ENCODE results near the gene AFMID.

AFMID gene

DNA sequence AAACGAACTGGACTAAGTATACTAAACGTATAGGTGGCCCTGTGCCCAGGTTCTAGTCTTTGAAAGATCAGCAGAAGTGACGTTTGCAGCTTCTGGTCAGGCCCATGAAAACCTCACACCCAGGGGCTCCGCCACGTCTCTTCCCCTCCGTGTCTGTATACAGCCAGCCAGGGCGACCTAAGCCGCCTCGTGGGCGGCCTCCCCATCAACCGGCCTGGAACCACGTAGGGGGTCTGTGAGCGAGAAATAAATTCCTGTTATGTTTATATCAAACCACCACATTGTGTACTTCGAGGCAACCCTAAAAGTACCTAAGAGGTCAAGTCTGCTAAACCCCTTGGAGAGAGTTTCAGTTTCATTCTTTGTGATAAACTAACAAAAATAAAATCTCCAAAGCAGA, 7.1 kb upstream of the AFMID start:
- no peak for DNase-seq

DNA sequence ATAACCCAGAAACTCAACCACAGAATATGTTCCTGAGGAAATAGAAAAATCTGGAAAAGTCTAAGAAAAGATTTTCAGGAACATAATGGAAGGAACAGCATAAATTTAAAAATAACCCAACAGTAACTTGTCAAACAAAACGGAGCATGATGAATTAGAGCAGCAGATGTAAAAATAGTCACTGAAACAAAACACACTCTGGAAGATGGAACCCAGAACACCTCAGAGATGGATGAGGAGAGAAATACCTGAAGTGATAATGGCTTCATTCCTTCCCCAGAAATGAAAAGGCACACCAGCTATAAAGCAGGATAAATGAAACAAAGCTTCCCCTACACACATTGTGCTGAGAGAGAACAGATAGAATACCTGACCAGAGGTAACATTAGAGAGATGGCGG, 6.7 kb upstream of the AFMID start:
- no peak for DNase-seq

DNA sequence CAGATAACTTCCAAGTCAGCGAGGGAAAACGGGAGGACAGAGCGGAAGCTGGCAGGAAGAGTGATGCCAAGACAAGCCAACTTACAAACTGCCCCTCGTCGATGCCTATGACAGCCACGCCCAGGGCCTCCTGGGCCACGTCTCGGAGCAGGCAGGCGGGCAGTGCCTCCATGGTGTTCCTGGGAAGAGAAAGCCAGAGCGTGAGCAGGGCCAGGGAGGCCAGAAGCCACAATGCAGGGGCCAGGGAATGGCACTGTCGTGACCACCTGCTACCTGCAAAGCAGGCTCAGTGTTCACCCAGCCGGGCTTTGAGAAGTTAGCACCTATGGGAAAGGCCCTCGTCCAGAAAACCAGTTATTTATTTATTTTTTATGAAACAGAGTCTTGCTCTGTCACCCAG, 4.7 kb upstream of the AFMID start:
- DNase-seq, result no peak

DNA sequence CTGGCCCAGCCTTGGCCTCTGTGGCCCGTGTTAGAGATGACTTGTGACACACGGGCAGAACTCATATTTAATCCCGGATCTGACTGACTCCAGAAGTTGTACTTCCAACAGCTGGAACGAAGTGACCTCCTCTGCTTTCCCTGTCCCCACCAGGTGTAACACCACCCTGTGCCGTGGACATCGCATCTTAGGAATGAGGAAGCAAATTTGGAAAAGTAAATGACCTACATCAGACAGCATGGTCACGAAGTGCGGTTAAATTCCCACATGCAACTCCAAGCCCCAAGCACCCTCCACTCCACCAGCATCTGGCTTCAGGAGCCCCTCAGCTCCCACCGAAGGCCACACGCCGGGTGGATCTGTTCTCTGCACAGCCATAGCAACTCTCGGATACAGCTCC, 3.2 kb upstream of the AFMID start:
- DNase-seq, result no peak

DNA sequence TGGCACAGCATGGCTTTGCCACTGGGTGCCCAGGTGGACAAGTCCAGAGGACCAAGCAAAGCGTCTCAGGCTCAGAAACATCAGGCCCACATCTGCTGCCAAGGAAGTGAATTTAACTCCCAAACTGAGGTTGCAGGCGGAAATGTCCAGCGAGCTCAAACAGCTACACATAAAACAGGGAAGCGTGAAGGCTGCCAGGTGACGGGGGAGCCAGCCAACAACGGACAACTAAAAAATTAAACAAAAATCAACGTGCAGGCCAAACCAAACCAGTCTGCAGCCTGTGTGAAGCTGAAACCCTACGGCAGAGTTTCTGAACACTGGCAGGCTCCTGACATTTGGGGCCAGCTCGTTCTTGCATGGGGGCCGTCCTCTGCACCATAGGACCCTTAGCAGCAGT, 2.8 kb upstream of the AFMID start:
- DNase-seq, result no peak

DNA sequence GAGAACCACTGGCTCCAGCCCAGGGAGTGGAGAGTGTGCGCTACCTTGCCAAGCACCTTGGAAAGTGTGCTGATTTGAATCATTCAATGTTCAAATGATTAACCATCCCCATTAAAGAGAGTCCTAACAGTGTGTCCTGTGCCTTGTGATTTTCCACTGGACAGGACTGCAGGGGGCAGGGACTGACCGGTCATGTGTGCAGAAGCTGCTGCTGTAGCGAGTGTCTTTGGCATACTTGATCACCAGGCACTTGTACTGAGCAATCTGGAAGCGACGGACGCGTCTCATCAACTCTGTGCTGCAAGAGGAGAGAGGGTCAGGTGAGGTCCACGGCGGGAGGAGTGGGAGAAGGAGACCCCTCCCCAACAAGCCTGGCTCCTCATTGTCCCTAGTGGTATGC, 2.3 kb upstream of the AFMID start:
- no peak for DNase-seq

DNA sequence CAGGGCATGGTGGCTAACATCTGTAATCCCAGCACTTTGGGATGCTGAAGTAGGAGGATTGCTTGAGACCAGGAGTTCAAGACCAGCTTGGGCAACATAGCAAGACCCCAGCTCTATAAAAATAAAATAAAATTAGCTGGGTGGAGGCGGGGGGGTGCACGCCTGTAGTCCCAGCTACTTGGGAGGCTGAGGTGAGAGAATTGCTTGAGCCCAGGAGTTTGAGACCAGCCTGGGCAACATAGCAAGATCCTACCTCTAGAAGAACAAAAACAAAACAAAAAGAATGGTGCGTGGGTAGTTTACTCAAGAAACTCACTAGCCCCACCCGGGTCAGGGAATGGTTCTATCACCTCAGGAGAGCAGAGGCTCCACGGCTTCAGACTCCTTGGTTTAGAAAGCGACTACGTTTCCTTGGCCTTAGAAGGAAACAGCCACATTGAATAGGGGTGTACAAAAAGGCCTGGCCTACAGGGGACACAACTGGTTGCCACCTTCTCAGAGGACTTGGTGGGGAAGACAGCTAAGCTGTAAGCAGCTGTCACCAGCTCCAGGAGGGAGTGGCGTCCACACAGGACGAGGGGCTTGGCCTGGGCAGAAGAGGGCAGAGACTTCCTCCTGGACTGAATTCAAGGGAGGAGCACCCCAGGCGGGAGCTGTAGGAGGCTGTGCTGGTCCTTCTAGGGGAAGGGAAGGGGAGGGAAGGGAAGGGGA, 1.0 kb upstream of the AFMID start:
- DNase-seq, result peak; percentile 85

DNA sequence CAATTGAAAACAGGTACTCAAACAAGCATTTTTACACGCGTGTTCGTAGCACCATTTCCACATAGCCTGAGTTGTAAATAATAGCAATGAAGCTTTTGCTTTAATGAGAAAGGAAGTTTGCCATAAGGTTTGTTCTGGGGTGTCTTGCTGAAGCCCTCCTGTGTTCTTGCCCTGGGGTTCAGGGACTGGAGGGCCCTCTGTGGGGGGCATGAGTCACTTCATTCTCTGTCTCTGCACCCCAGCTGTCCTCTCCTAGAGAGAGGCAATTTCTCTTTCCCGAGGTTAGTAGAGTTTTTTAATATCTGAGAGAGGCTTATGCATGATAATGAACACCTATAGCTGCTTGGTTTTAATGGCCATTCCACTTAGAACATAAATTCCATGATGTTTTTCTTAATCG, 9.6 kb downstream of the AFMID start:
- DNase-seq, result no peak

DNA sequence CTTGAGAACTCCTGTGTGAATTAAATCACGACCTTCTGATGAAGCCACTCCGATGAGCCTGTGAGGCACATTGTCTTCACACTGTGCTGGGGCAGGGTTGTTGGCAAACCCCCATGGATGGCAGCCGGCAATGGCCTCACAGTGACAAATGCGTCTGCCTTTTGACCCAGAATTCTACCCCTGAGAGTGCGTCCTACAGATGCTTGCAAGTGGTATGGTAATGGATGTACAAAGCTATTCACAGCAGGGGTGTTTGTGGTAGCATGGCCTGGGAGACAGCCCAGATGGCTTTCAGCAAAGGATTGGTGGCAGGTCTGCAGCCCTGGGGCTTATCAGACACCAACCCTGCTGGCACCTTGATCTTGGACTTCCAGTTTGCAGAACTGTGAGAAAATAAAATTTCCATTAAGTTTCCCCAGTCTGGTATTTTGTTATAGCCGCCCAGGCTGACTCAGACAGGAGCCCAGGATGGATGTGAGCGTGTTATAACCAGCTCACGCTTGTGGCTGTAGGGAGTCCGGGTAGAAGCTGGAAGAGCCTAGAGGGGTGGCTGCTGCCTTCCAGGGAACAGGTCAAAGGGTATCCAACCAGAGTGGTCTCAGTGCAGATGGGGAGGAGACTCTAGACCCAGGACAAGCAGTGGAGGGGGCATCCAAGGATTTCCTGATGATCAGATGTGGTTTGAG, 10.1 kb downstream of the AFMID start:
- DNase-seq, result no peak

DNA sequence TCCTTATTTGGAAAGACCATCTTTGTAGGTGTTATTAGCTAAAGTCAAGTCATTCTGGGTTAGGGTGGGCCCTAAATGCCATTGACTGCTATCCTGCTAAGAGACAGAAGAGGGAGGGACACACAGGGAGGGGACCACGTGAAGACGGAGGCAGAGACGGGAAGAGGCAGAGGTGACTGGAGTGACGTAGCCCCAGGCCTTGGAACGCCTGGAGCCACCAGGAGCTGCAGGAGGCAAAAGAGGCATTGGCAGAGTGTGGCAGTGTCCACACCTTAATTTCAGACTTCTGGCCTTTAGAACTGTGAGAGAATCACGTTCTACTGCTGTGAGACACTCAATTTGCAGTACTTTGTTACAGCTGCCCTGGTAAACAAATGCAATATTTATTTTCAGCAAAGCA, 13.3 kb downstream of the AFMID start:
- no peak for DNase-seq

DNA sequence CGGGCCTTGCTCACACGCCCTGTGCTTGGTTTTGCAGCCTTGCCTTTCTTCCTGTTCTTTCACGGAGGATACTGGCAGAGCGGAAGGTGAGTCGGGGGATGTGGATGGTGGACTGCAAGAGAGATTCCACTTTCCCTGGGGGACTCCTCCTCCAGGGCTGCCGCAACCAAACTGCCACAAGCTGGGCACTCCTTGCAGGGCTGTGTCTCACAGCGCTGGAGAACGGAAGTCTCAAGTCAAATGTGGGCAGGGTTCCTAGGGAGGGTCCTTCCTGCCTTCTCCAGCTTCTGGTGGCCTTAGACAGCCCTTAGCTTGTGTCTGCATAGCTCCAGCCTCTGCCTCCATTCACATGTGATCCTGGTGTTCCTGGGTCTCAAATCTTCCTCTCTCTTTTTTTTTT, 15.5 kb downstream of the AFMID start:
- DNase-seq, result no peak

DNA sequence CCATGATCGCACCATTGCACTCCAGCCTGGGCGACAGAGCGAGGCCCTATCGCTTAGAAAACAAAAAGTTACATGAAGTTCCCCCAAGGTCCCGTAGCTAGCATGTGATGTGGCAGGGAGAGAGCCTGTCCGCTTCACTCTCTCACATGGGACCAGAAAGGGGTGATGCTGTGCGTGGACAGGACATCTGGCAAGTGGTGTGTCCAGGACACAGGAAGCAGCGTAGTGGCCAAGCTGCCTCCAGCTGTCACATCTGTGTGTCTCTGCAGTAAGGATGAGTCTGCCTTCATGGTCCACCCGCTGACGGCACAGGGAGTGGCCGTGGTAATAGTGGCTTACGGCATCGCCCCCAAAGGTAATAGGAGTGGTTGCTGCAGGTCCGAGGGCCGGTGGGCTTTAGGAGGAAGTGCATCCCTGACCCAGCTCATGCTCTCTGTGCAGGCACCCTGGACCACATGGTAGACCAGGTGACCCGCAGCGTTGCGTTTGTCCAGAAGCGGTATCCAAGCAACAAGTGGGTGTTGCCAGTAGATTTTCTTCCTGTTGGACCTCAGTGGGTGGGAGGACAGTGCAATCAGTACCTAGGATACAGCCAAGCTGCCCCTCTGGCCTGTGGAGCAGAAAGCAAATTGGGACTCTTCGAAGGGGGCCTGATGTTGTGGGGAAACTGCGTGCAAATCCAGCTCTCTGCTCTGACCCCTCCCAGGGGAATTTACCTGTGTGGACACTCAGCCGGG, 17.4 kb downstream of the AFMID start:
- peak; percentile 26 for DNase-seq

DNA sequence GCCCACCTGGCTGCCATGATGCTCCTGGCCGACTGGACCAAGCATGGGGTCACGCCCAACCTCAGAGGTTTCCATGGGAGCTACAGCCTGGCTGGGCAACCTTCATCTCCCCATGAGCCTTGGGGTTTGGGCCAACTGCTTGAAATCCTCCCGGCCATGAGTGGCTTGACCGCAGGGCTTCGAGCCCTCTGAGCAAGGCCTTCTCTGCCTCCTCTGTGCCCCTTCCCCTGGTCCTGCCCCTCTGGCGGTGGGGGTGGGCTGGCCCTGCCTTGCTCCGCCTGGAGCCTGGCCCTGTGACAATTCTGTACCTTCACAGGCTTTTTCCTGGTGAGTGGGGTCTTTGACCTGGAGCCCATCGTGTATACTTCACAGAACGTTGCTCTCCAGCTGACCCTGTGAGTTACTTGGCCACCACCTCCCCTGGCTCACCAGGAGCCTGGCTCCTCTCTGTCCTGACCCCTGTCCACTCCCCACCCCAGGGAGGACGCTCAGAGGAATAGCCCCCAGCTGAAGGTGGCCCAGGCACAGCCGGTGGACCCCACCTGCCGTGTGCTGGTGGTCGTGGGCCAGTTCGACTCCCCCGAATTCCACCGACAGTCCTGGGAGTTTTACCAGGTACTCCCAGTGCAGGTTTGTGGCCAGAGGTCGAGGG, 18.1 kb downstream of the AFMID start:
- no peak for DNase-seq

DNA sequence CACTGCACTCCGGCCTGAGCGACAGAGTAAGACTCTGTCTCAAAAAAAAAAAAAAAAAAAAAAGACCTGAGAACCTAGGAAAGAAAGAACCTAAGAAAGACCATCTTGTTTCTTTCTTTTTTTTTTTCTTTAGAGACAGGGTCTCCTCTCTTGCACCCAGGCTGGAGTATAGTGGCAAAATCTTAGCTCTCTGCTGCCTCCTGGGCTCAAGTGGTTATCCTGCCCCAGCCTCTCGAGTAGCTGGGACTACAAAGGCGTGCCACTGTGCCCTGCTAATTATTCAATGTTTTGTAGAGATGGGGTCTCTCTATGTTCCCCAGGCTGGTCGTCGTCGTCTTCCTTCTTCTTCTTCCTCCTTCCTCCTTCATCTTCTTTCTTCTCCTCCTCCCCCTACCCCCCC, 19.1 kb downstream of the AFMID start:
- DNase-seq, result no peak

DNA sequence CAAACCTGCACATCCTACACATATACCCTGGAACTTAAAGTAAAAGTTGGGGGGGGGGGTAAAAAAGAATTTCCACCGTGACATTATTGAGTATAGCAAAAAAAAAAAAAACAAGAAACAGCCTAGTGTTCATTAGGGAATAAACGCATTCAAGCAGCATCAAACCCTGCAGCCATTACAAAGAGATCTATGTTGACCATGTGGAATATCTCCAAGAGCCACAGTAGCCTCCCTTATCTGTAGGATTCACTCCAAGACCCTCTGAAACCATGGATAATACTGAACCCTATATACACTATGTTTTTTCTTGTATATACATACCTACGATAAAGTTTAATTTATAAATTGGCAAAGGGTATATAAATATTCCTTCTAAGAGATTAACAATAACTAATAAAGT, 21.3 kb downstream of the AFMID start:
- DNase-seq, result no peak

DNA sequence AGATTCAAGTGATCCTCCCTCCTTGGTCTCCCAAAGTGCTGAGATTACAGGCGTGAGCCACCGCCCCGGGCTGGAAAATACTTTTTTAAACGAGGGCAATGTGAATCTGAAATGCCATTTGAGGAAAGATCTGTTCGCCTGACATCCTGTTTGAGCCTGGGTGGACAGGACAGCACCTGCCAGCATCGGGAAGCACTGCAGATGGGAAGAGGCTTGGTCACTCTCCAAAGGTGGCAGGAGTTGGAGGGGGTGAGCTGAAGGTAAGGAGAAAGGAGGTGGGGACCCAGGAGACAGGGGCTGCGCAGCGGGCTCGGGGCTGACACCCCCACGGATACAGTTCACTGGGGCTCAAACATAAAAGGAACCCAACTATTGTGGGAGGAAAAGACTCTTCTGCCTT, 22.9 kb downstream of the AFMID start:
- peak; percentile 27 for DNase-seq

DNA sequence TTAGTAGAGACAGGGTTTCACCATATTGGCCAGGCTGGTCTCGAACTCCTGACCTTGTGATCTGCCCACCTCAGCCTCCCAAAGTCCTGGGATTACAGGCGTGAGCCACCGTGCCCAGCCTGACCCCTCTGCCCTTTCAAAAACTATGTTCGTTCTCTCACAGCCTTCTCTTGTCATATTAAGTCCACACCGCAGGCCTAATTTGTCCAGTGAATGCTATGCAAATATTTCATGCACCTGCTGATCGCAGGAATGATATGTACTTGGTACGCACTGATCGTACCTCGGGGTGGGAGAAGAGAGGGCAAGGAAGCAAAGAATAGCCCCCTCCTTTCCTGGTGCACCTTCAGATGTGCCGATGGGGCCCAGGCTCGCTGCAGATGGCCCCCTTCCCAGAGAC, 23.9 kb downstream of the AFMID start:
- peak; percentile 46 for DNase-seq

DNA sequence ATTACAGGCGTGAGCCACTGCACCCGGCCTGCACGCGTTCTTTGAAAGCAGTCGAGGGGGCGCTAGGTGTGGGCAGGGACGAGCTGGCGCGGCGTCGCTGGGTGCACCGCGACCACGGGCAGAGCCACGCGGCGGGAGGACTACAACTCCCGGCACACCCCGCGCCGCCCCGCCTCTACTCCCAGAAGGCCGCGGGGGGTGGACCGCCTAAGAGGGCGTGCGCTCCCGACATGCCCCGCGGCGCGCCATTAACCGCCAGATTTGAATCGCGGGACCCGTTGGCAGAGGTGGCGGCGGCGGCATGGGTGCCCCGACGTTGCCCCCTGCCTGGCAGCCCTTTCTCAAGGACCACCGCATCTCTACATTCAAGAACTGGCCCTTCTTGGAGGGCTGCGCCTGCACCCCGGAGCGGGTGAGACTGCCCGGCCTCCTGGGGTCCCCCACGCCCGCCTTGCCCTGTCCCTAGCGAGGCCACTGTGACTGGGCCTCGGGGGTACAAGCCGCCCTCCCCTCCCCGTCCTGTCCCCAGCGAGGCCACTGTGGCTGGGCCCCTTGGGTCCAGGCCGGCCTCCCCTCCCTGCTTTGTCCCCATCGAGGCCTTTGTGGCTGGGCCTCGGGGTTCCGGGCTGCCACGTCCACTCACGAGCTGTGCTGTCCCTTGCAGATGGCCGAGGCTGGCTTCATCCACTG, 27.0 kb downstream of the AFMID start, which contains the start of gene BIRC5:
TSS of gene BIRC5 (plus strand) at position 238 of the 690 bp plus-strand sequence. CDS start at position 302, 64 bp downstream.
- peak; percentile 97 for DNase-seq

DNA sequence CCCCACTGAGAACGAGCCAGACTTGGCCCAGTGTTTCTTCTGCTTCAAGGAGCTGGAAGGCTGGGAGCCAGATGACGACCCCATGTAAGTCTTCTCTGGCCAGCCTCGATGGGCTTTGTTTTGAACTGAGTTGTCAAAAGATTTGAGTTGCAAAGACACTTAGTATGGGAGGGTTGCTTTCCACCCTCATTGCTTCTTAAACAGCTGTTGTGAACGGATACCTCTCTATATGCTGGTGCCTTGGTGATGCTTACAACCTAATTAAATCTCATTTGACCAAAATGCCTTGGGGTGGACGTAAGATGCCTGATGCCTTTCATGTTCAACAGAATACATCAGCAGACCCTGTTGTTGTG, 27.5 kb downstream of the AFMID start:
- no peak for DNase-seq

DNA sequence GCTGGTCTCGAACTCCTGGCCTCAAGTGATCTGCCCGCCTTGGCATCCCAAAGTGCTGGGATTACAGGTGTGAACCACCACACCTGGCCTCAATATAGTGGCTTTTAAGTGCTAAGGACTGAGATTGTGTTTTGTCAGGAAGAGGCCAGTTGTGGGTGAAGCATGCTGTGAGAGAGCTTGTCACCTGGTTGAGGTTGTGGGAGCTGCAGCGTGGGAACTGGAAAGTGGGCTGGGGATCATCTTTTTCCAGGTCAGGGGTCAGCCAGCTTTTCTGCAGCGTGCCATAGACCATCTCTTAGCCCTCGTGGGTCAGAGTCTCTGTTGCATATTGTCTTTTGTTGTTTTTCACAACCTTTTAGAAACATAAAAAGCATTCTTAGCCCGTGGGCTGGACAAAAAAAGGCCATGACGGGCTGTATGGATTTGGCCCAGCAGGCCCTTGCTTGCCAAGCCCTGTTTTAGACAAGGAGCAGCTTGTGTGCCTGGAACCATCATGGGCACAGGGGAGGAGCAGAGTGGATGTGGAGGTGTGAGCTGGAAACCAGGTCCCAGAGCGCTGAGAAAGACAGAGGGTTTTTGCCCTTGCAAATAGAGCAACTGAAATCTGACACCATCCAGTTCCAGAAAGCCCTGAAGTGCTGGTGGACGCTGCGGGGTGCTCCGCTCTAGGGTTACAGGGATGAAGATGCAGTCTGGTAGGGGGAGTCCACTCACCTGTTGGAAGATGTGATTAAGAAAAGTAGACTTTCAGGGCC, 32.4 kb downstream of the AFMID start:
- no peak for DNase-seq

DNA sequence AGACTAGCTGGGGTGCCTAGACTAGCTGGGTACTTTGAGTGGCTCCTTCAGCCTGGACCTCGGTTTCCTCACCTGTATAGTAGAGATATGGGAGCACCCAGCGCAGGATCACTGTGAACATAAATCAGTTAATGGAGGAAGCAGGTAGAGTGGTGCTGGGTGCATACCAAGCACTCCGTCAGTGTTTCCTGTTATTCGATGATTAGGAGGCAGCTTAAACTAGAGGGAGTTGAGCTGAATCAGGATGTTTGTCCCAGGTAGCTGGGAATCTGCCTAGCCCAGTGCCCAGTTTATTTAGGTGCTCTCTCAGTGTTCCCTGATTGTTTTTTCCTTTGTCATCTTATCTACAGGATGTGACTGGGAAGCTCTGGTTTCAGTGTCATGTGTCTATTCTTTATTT, 35.9 kb downstream of the AFMID start:
- no peak for DNase-seq

DNA sequence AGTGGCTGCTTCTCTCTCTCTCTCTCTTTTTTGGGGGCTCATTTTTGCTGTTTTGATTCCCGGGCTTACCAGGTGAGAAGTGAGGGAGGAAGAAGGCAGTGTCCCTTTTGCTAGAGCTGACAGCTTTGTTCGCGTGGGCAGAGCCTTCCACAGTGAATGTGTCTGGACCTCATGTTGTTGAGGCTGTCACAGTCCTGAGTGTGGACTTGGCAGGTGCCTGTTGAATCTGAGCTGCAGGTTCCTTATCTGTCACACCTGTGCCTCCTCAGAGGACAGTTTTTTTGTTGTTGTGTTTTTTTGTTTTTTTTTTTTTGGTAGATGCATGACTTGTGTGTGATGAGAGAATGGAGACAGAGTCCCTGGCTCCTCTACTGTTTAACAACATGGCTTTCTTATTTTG, 36.6 kb downstream of the AFMID start:
- no peak for DNase-seq

Data from DMS53 (cell line).